Measurements from ENCODE around the gene PDE8B. TPM values are rescaled to one million over a fixed set of nuclear protein-coding genes. Genes with fewer than 3 reads are reported as not detected.

The PDE8B gene
- total RNA-seq, 1 experiment from 2014 or later: 0.86 TPM

- H3K27me3 ChIP-seq (replicated peaks; ENCODE audit: control insufficient read depth, insufficient read depth, low read length): no peaks in the 10 kb centered on the region
- H3K27ac Mint-ChIP-seq (ENCODE audit: unreplicated experiment): peak overlapping the region; percentile 48
- H3K4me3 ChIP-seq (ENCODE audit: low read depth, low read length): no peak overlapping the region
- H3K4me3 Mint-ChIP-seq (ENCODE audit: unreplicated experiment): no peak overlapping the region
- DNase-seq: no peak
- no peaks in the 10 kb centered on the region for H3K36me3 ChIP-seq (ENCODE audit: control insufficient read depth, insufficient read depth, low read length)
- no peaks in the 10 kb centered on the region for H3K9me3 ChIP-seq
- peaks cover 6% of the 10 kb centered on the region; the same call in 1 of the 2 replicates for H3K4me1 ChIP-seq
- H3K27me3 Mint-ChIP-seq (ENCODE audit: insufficient read depth, unreplicated experiment): no peaks in the 10 kb centered on the region
- no peaks in the 10 kb centered on the region for H3K9me3 Mint-ChIP-seq (ENCODE audit: unreplicated experiment)
- BruUV-seq (replicated peaks): no TSS peak
- intact Hi-C loops (cut with micrococcal nuclease; ENCODE audit: unreplicated experiment): no loop called here
- H3K36me3 Mint-ChIP-seq (ENCODE audit: insufficient read depth, unreplicated experiment): no peaks in the 10 kb centered on the region
- ChIA-PET POLR2A (no interaction called here), CTCF (no interaction called here)
- TF ChIP-seq CTCF (IDR thresholded peaks at IDR 0.05; ENCODE audit: insufficient read depth in 1 of 2, low read depth in 1 of 2, low read length in 1 of 2, severe bottlenecking in 1 of 2, unreplicated experiment in 1 of 2): no peak
- peaks cover 15% of the 10 kb centered on the region for H3K4me1 Mint-ChIP-seq (ENCODE audit: low read depth, unreplicated experiment)
These were observed 116.7 kb downstream of the PDE8B start for GRCh38 chr5:77326986-77327734.

- Histone ChIP-seq H3K9me3 (no peaks in the 10 kb centered on the region), H3K4me3 (ENCODE audit: low read depth, low read length) (no peak overlapping the region), H3K4me1 (peaks cover 6% of the 10 kb centered on the region; the same call in 1 of the 2 replicates), H3K36me3 (ENCODE audit: control insufficient read depth, insufficient read depth, low read length) (no peaks in the 10 kb centered on the region), H3K27me3 (replicated peaks; ENCODE audit: control insufficient read depth, insufficient read depth, low read length) (no peaks in the 10 kb centered on the region)
- Mint-ChIP-seq H3K9me3 (ENCODE audit: unreplicated experiment) (no peaks in the 10 kb centered on the region), H3K4me3 (ENCODE audit: unreplicated experiment) (no peak overlapping the region), H3K4me1 (ENCODE audit: low read depth, unreplicated experiment) (peaks cover 8% of the 10 kb centered on the region), H3K27ac (ENCODE audit: unreplicated experiment) (no peak overlapping the region), H3K36me3 (ENCODE audit: insufficient read depth, unreplicated experiment) (no peaks in the 10 kb centered on the region), H3K27me3 (ENCODE audit: insufficient read depth, unreplicated experiment) (no peaks in the 10 kb centered on the region)
- no peak for DNase-seq
- ChIA-PET CTCF (no interaction called here), POLR2A (no interaction called here)
- BruUV-seq (replicated peaks): no TSS peak
- intact Hi-C loops (cut with micrococcal nuclease; ENCODE audit: unreplicated experiment): loop anchor here (1.0 kb wide), 1 partner anchor 97 kb away; no protein-coding TSS in a partner anchor
- TF ChIP-seq CTCF (IDR thresholded peaks at IDR 0.05; ENCODE audit: insufficient read depth in 1 of 2, low read depth in 1 of 2, low read length in 1 of 2, severe bottlenecking in 1 of 2, unreplicated experiment in 1 of 2): no peak
These were observed 118.6 kb downstream of the PDE8B start for GRCh38 chr5:77328930-77329647.

GRCh38 chr5:77329664-77330430, 119.4 kb downstream of the PDE8B start:
- intact Hi-C loops (cut with micrococcal nuclease; ENCODE audit: unreplicated experiment): loop anchor here (1.0 to 10.0 kb wide), 2 partner anchors 96 to 185 kb away; no protein-coding TSS in a partner anchor
- POLR2A ChIA-PET: no interaction called here
- no peak overlapping the region for H3K4me3 Mint-ChIP-seq (ENCODE audit: unreplicated experiment)

More at GRCh38 chr5:77329664-77330430, 119.4 kb downstream of the PDE8B start:
- CTCF ChIA-PET: no interaction called here
- no peaks in the 10 kb centered on the region for H3K9me3 Mint-ChIP-seq (ENCODE audit: unreplicated experiment)
- DNase-seq: no peak
- H3K27me3 Mint-ChIP-seq (ENCODE audit: insufficient read depth, unreplicated experiment): no peaks in the 10 kb centered on the region
- H3K36me3 ChIP-seq (ENCODE audit: control insufficient read depth, insufficient read depth, low read length): no peaks in the 10 kb centered on the region
- H3K27me3 ChIP-seq (replicated peaks; ENCODE audit: control insufficient read depth, insufficient read depth, low read length): no peaks in the 10 kb centered on the region
- H3K4me3 ChIP-seq (ENCODE audit: low read depth, low read length): no peak overlapping the region
- no peaks in the 10 kb centered on the region for H3K36me3 Mint-ChIP-seq (ENCODE audit: insufficient read depth, unreplicated experiment)
- H3K4me1 Mint-ChIP-seq (ENCODE audit: low read depth, unreplicated experiment): peaks cover 8% of the 10 kb centered on the region
- TF ChIP-seq CTCF (IDR thresholded peaks at IDR 0.05; ENCODE audit: insufficient read depth in 1 of 2, low read depth in 1 of 2, low read length in 1 of 2, severe bottlenecking in 1 of 2, unreplicated experiment in 1 of 2): no peak
- no TSS peak for BruUV-seq (replicated peaks)
- no peak overlapping the region for H3K27ac Mint-ChIP-seq (ENCODE audit: unreplicated experiment)
- H3K9me3 ChIP-seq: no peaks in the 10 kb centered on the region
- peaks cover 6% of the 10 kb centered on the region; the same call in 1 of the 2 replicates for H3K4me1 ChIP-seq

All from Caco-2 (cell line).